Measurements from ENCODE around the gene OVAAL.
"Not testable (repeated sequence)": the region's sequence is repeated elsewhere in the genome, so short reads cannot be mapped to it uniquely, and the experiment has no call there.

Gene OVAAL

DNA sequence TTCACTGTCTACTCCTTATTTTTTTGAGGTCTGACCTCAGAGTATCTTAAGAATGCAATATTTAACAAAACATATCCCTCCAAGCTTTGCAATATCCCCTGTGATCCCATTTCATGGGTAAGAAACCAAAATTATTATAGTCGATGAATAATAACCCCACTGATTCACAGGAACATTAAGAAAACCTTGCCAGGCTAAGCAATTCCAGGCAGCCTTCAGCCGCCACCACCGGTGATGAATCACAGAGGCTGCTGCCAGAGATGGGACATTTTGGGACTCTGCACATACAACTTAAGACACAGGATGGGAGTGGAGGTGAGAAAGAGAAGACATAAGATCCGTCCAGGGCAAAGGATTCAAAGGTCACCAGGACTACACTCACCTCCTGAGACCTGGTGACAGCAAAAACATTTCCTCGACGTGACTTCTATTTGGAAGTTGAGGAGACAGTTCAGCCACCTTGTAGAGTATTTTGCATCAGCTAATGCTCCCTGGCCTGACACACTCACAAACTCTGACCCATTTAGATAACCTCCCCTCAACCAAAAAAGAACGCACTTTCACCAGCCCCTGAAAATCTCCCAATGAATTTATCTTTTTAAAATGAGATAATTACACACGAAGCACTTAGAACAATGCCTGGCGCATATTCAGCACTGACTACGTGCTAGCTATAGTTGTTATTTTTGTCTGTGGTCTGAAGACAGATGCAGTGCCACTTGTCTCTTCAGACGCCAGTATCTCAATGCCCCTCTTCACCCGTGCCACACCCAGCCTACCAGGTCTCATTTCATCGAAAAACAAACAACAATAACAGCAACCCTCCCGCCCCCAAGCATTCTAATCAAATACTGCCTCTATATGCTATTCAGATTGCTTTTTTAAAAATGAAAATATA lies 17.8 kb upstream of the OVAAL start:
- no peak for DNase-seq (ENCODE audit: low spot score)

DNA sequence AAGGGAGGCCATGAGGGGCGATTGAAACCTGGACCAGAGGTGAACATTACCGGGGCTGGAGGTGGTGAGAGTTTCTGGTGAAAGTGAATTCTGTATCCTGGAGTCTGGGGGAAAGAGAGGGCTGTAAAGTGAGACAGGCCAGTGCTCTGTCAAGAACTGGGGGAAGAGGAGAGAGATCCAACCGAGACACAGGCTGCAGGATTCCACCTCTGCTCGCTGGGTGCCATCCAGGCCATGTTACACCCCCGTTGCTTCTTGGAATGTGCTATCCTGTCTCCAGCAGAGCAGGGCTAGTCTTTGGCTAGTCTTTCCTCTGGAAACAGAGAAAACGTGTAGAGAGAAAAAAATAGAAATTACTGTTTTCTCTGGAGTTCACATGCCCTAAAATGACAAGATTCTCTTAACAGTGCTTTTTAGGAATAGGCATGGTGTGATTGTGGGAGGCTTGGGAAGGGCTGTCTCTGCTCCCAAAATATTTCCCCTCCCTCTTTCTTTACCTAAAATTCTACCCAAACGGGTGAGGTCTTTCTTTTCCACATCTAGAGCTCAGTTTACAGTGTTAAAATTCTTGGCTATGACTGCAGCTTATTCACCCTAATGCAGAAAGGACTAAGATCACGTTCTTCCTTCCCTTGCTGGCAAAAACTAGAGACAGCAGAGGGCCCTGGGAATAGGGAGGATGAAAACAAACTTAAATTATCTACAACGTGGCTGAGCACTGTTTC lies 16.5 kb upstream of the OVAAL start:
- DNase-seq (ENCODE audit: low spot score) = no peak

DNA sequence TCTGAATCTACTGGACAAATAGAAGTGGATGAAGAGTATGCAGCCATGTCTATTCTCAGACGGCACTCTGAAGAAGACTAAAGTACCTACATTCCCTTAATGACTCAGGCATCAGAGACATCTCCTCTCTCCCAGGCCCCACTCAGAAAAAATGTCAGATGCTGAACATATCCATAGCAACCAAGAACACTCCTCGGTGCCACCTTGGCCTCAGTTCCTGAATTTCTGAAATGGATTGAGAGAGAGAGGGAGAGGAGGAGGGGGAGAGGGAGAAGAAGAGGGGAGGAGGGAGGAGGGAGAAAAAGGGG lies 16.0 kb upstream of the OVAAL start:
- no peak for DNase-seq (ENCODE audit: low spot score)

GRCh38 chr1:180544050-180544449 lies 14.7 kb upstream of the OVAAL start:
- no peak for DNase-seq (ENCODE audit: low spot score)

GRCh38 chr1:180545991-180546390 lies 12.8 kb upstream of the OVAAL start:
- DNase-seq (ENCODE audit: low spot score) = no peak

DNA sequence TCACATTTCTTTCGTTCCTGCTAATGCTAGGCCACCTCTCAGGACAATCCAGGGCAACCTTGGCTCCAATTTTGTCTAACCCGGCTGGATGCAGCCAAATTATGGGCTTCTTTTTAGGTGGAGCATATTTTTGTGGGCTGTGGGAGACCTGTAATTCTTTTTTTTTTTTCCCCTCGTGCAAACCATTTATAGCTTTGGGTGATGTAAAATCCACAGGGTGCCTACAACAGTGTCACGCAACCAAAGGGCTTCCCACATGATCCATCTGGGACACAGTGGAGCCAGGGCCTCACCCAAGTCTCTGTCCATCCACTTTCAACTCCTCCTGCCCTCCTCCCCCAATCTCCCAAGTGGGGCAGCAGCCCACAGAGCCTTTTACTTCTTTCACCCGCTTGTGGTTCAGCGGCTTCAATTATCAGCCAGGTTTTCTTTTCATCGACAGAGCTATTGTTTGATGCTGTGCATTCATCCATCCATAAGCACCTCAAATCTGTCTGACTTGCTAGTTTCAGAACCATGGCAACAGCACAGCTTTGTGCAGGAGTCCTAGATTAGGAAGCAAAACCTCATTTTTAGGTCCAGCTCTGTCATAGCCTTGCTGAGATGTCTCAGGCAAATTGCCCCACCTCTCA lies 10.0 kb upstream of the OVAAL start:
- DNase-seq (ENCODE audit: low spot score) = no peak

DNA sequence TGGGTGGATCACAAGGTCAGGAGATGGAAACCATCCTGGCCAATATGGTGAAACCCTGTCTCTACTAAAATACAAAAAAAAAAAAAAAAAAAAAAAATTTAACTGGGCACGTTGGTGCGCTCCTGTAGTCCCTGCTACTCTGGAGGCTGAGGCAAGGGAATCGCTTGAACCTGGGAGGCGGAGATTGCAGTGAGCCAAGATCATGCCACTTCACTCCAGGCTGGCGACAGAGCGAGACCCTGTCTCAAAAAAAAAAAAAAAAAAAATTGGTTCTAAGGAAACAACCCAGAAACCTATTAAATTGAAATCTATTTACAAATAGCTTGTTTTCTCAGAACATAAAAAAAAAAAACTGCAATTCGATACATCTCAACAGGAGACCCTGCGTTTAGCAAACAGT lies 9.0 kb upstream of the OVAAL start:
- DNase-seq (ENCODE audit: low spot score) = not testable (repeated sequence)

DNA sequence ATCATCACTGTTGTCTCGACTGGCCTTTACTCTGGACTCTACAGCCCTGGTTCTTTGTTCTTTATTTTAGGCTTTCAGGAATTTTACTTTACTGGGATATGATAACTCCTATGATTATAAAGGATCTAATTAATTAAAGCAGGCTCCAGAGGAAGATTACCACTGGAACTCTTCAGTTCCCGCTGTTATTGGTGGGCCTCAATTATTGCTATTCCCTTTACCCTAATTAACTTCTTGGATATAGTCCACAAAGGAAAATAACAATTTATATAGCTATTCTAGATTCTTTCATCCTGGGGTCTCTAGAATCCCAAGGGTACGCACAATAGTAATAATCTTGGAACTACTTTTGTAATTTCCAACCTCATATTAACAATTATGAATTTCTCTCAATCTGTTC lies 8.5 kb upstream of the OVAAL start:
- DNase-seq (ENCODE audit: low spot score) = no peak

GRCh38 chr1:180551997-180552396 lies 6.8 kb upstream of the OVAAL start:
- no peak for DNase-seq (ENCODE audit: low spot score)

GRCh38 chr1:180553046-180553445 lies 5.7 kb upstream of the OVAAL start:
- DNase-seq (ENCODE audit: low spot score) = not testable (repeated sequence)

- DNase-seq (ENCODE audit: low spot score) = no peak
These were observed 3.4 kb upstream of the OVAAL start for GRCh38 chr1:180555411-180555810.

- no peak for DNase-seq (ENCODE audit: low spot score)
These were observed 1.6 kb downstream of the OVAAL start for GRCh38 chr1:180560200-180560867.

DNA sequence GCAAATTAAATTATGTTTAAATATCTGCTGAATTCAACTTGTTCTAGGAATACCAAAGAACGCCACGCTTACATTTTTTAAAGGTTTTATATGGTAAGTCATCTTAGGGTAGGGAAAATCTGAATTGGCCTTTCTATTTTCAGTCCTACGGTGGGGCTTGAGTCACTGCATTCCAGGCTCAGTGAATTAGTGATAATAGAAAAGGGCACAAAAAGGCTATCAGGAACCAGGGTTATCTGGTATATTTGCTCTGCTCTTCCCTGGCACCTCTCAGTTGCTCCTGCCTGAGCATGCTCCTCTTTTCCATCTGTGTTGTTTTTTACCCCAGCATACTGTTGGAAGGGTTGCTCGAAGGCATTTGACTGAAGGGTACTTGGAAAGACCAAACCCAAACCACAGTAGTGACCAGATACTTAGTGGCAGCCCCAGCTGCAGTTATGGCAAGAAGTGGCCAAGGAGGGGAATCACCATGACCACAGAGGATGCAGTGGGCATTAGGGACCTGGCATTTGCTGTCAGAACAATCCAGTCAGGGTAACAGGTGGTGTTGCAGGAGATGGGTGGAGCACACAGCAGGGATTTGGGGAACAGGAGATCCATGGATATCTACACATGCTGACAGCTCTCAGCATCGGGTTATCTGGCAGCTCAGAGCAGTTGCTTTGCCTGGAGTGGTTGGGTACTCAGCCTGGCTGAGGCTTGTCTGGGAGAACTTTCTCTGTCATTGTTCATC lies 2.3 kb downstream of the OVAAL start:
- no peak for DNase-seq (ENCODE audit: low spot score)

- no peak for DNase-seq (ENCODE audit: low spot score)
These were observed 3.9 kb downstream of the OVAAL start for GRCh38 chr1:180562640-180563025.

- no peak for DNase-seq (ENCODE audit: low spot score)
These were observed 4.5 kb downstream of the OVAAL start for GRCh38 chr1:180563026-180563827.

- DNase-seq (ENCODE audit: low spot score) = no peak
These were observed 6.5 kb downstream of the OVAAL start for GRCh38 chr1:180565121-180565871.

- DNase-seq (ENCODE audit: low spot score) = no peak
These were observed 7.3 kb downstream of the OVAAL start for GRCh38 chr1:180566026-180566425.

DNA sequence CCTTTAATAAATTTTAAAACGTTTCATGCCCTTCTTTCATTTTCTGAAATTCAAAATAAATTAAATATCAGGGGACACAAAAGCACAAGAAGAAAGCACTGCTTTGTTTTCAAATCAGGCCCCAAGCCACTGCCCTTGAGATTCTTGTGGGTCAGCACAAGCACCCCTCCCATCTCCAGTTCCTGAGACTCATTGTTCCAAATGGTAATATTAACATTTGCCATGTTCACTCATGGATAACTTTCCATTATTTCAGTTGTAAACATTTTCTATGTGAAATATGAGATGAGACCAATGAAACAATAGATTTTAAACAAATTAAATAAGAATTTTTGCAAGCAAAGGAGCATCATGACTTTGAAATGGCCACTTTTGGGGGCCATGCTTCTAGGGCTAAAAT lies 7.7 kb downstream of the OVAAL start:
- DNase-seq (ENCODE audit: low spot score) = no peak

DNA sequence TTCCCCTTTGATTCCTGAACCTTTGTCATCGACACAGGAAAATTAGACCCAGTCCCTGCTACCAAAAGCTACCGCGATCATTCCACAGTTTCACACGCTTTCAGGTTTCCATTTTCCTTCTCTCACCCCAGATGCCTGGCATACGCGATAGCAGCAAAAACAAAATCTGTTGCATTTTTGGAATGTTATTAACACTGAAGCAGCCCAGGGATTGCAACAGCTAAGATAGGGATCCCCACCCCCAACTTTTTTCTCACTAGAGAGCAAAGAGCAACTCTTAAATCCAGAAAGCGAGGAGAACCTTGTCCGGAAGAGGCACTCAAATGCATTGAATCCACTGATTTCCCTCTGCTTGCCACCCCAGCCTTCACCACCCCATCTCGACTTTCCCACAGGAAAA lies 8.9 kb downstream of the OVAAL start:
- no peak for DNase-seq (ENCODE audit: low spot score)

- no peak for DNase-seq (ENCODE audit: low spot score)
These were observed 9.4 kb downstream of the OVAAL start for GRCh38 chr1:180568184-180568583.
